Adrenal gland (tissue), 12 donors: Measurements from ENCODE around the gene STK32A. TPM values are rescaled to one million over a fixed set of nuclear protein-coding genes. Genes with fewer than 3 reads are reported as not detected.

Experiments used
- DNase-seq, 7 donors: peaks; one replicate each; pipeline ENCODE4 v3.0.0-alpha.2; 2019 to 2020
- H3K27ac ChIP-seq, 5 donors: fragments of 200-600 bp; sonication (generic) in 4 of 5; 1 replicate in 3 of 5; 2 replicates in 2 of 5; pipeline versions ENCODE4 v1.5.1 to v1.8.0; 2016 to 2020; ENCODE audit warnings: mild to moderate bottlenecking in 1 of 5
- H3K27me3 ChIP-seq: fragments of 200-600 bp; 2 replicates; pipeline ENCODE4 v1.8.0; 2021
- H3K36me3 ChIP-seq, 2 donors: fragments of 200-600 bp; replicated peaks in 1 of 2; 1 replicate in 1 of 2; 2 replicates in 1 of 2; pipeline versions ENCODE4 v1.5.1 to v1.8.0; 2018 to 2022
- H3K4me1 ChIP-seq, 2 donors: fragments of 200-600 bp; replicated peaks in 1 of 2; 1 replicate in 1 of 2; 2 replicates in 1 of 2; pipeline versions ENCODE4 v1.5.1 to v1.8.0; 2018 to 2021
- H3K4me3 ChIP-seq, 4 donors: fragments of 200-600 bp; sonication (generic) in 3 of 4; one replicate each; pipeline ENCODE4 v1.5.1; 2016 to 2018
- H3K9me3 ChIP-seq, 3 donors: fragments of 200-600 bp; sonication (generic) in 1 of 3; replicated peaks in 1 of 3; 1 replicate in 2 of 3; 2 replicates in 1 of 3; pipeline versions ENCODE4 v1.5.1 to v1.8.0; 2016 to 2021
- POLR2A ChIP-seq, 2 donors: fragments of 450-650 bp; IDR thresholded peaks; one replicate each; pipeline ENCODE4 v1.6.1; 2017; ENCODE audit warnings: antibody characterized with exemption in 2 of 2, mild to moderate bottlenecking in 2 of 2, moderate library complexity in 1 of 2
- WGBS, 4 donors: extraction: QIAGEN DNeasy Blood & Tissue Kit in 2 of 4; methylation state at CpG; one replicate each; pipeline versions ENCODE4 v1.1.5 to v1.1.7; 2013 to 2017; 5-methylcytosine and 5-hydroxymethylcytosine counted together
- intact Hi-C, 2 donors: fragments of 100-400 bp; cut with DNase I; formaldehyde crosslinking; loops; one replicate each; pipeline versions ENCODE4 v1.14.1 to v1.15.0; 2022 to 2023
- polyA plus RNA-seq, 3 donors: library from polyadenylated mRNA; stranded (reverse); fragments of 200-250 nt in 2 of 3; fragments of 350-450 nt in 1 of 3; fragmentation: Illumina TruSeq in 1 of 3; extraction: RNeasy Lipid Tissue Mini Kit (QIAGEN cat#74804) in 1 of 3; gene quantifications; one replicate each; pipeline ENCODE4 v1.2.3, GENCODE V29; 2013 to 2014
- total RNA-seq, 9 donors: library from RNA; depleted of rRNA in 4 of 9; stranded (reverse); fragments of >200 nt in 4 of 9; fragments of 120-200 nt in 1 of 9; fragmentation: NEBNext Ultra II Directional in 1 of 9; extraction: Animal tissue kit (Norgen Biotek cat#: 25700) in 1 of 9; gene quantifications; one replicate each; pipeline versions ENCODE4 v1.1.0 to v1.2.4, GENCODE V29; 2013 to 2023
- TF ChIP-seq, protein P1 (sequence below), 6 experiments: fragments of 450-650 bp in 4 of 6; fragments of 200-600 bp in 2 of 6; sonication (generic) in 1 of 6; IDR thresholded peaks; 1 replicate in 5 of 6; 2 replicates in 1 of 6; pipeline versions ENCODE4 v1.5.1 to v1.8.0; 2016 to 2021; ENCODE audit warnings: antibody characterized with exemption in 6 of 6, mild to moderate bottlenecking in 2 of 6, moderate library complexity in 1 of 6
- donor health status: healthy with polysubstance abuse.
- donor health status: Bipolar disorder and iron deficiency.
- donor health status: DM: yes; HTN: yes; CAD: no.
- donor health status: DM: no; HTN: no; CAD: no.
- donor health status: DM: no; HTN: no; CAD: no.
- donor health status: DM: yes; HTN: yes; CAD: no.

The STK32A gene
- total and polyA plus RNA-seq, 12 donors = 1.8 to 46.0 (median 18.0) TPM

DNA sequence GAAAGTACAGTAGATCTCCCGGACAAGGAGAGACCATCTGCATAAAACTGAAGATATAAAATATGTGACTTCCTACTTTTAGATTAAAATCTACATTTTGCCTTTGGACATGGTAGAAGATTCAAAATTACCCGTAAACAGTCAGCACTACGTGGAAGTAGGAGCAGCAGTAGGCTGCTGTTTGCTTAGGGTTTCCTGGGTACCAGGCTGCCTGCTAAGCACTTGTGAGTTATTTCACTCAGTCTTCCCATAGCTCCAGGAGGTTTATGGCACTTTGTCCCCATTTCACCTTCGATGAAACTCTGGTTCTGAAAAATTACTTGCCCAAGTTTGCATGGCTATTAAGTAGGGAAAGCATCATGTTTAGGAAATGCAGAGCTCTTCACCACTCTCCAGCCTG, 92.6 kb downstream of the STK32A start:
- intact Hi-C loops = no loop called here
- Histone ChIP-seq H3K4me1 (no peaks in the 10 kb centered on the region), H3K27me3 (no peaks in the 10 kb centered on the region)

DNA sequence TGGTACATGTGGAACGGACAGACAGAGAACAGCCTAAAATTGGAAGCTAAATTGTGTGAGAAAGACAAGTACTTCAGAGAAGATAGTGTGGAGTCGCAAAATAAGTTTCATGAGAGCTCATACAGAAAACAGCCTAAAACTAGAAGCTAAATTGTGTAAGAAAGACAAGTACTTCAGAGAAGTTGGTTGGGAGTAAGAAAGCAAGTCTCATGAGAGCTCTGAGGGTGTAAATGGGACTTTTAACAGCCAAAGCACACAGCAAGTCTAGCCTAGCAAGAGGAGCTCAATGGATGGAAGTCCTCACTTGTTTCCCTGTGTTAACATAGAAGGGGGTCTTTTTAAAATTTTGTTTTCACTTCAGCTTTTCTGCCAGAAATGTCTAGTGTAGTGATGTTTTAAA, 93.1 kb downstream of the STK32A start:
- intact Hi-C loops = no loop called here
- Histone ChIP-seq H3K9me3 (no peaks in the 10 kb centered on the region), H3K27me3 (no peaks in the 10 kb centered on the region), H3K27ac (no peak overlapping the region), H3K4me1 (no peaks in the 10 kb centered on the region), H3K4me3 (no peak overlapping the region), H3K36me3 (no peaks in the 10 kb centered on the region)
- WGBS, 4 donors = 85 to 92% (median 89%) methylated on average over 2 of the region's 2 CpGs
- DNase-seq = no peak
- TF ChIP-seq, protein P1, sequence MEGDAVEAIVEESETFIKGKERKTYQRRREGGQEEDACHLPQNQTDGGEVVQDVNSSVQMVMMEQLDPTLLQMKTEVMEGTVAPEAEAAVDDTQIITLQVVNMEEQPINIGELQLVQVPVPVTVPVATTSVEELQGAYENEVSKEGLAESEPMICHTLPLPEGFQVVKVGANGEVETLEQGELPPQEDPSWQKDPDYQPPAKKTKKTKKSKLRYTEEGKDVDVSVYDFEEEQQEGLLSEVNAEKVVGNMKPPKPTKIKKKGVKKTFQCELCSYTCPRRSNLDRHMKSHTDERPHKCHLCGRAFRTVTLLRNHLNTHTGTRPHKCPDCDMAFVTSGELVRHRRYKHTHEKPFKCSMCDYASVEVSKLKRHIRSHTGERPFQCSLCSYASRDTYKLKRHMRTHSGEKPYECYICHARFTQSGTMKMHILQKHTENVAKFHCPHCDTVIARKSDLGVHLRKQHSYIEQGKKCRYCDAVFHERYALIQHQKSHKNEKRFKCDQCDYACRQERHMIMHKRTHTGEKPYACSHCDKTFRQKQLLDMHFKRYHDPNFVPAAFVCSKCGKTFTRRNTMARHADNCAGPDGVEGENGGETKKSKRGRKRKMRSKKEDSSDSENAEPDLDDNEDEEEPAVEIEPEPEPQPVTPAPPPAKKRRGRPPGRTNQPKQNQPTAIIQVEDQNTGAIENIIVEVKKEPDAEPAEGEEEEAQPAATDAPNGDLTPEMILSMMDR (IDR thresholded peaks at IDR 0.05) = no peak
- TF ChIP-seq POLR2A (IDR thresholded peaks at IDR 0.05) = no peak

More for the DNA sequence above, 92.6 kb downstream of the STK32A start:
- Histone ChIP-seq H3K4me3 (no peak overlapping the region), H3K27ac (no peak overlapping the region), H3K36me3 (no peaks in the 10 kb centered on the region), H3K9me3 (no peaks in the 10 kb centered on the region)
- 71 to 86% (median 79%) methylated on average over 4 of the region's 4 CpGs for WGBS, 4 donors
- TF ChIP-seq, protein P1 (IDR thresholded peaks at IDR 0.05) = no peak
- TF ChIP-seq POLR2A (IDR thresholded peaks at IDR 0.05) = no peak
- DNase-seq = no peak

DNA sequence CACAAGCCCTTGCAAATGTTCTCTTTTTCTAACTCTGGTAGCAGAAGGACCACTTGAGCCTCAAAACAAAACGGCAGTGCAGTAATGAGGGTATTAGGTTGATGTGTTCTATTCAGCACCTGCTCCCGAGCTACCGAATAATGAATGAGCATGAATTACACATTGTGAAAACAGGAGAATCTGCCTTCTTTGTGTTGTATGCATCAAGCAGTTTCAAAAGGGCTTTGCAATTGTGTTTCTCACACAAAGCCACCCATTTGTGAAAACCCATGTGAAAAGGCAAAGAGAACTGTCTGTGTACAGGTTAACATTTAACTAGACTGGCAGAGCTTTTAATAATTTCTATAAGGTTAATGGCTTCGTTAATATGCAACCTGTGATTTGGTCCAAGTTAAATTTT, 97.8 kb downstream of the STK32A start:
- no peaks in the 10 kb centered on the region for H3K4me1 ChIP-seq
- TF ChIP-seq POLR2A (IDR thresholded peaks at IDR 0.05) = no peak
- TF ChIP-seq, protein P1 (IDR thresholded peaks at IDR 0.05) = no peak

DNA sequence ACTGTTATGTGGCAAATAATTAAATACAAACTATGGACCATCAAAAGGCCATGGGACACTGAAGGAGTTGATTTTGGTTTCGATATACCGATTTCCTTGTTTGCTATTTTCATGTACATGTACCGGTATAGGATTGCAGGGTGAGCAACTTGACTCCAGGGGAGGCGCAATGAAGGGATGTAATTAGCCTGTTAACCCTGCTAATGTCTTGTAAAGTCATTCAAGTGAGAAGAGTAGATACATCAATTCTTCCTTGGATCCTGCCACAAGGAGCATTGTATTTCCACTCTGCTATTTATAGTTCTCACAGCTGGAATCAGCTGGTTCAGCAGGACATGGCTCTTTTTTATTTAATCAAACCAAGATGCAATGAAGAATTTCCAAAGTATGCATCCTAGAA, 102.0 kb downstream of the STK32A start:
- no peaks in the 10 kb centered on the region for H3K36me3 ChIP-seq
- H3K27me3 ChIP-seq = no peaks in the 10 kb centered on the region
- intact Hi-C loops = no loop called here
- no peak overlapping the region for H3K4me3 ChIP-seq
- no peaks in the 10 kb centered on the region for H3K4me1 ChIP-seq
- 72 to 90% (median 82%) methylated on average over 4 of the region's 4 CpGs for WGBS, 4 donors
- no peak for DNase-seq
- TF ChIP-seq, protein P1 (IDR thresholded peaks at IDR 0.05) = no peak
- no peak for TF ChIP-seq POLR2A (IDR thresholded peaks at IDR 0.05)
- no peaks in the 10 kb centered on the region for H3K9me3 ChIP-seq
- no peak overlapping the region for H3K27ac ChIP-seq

More for the DNA sequence above, 97.8 kb downstream of the STK32A start:
- 80 to 87% (median 81%) methylated on average over 4 of the region's 4 CpGs for WGBS, 4 donors
- intact Hi-C loops = no loop called here
- no peaks in the 10 kb centered on the region for H3K36me3 ChIP-seq
- H3K27ac ChIP-seq = no peak overlapping the region
- no peaks in the 10 kb centered on the region for H3K9me3 ChIP-seq
- no peak overlapping the region for H3K4me3 ChIP-seq
- no peak for DNase-seq
- H3K27me3 ChIP-seq = no peaks in the 10 kb centered on the region
